ENCODE results near the gene AK3. TPM values are rescaled to one million over a fixed set of nuclear protein-coding genes. Genes with fewer than 3 reads are reported as not detected.
"Not testable (repeated sequence)": the region's sequence is repeated elsewhere in the genome, so short reads cannot be mapped to it uniquely, and the experiment has no call there.

AK3 gene
- total RNA-seq (2014; rRNA removed; shearing (Covaris generic)): 21.6 and 21.9 TPM in 2 replicates
- 32.8 and 48.9 TPM in 2 replicates for polyA plus RNA-seq (2014; cell fraction: nucleus; rRNA removed)

DNA sequence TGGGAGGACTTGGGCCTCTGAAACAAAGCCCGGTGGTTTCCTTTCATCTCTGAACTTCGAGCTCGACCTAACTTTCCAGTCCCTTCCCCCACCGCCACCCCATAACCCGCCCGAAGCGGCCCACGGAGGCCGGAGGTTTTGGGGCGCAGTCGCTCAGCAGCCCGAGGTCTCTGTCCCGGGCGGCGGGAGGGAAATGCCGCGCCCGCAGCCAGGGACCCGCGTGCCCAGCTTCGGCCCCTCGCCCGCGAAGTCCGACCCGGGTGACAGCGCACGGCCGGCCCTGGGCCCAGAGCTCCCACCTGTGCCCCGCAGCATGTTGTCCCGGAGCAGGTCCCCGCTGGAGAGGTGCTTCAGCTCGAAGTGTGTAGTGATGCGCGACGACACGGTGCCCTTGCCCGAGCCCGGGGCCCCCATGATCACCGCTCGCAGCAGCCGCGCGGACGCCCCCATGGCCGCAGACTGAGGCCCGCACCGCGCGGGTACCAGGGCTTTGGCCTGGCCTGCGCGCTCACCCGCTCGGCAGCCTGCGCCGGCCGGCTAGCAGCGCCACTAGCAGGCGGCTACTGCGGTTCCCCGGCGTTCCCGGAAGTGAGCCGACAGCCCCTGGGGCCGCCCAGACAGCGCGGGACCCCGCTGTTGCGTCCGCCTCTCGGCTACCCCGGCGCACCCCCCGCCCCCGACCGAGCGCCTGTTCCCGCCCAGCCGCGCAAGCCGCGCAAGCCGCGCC is at the start of gene AK3:
Gene AK3, minus strand, starts transcription at position 565 of the 727 bp plus-strand sequence. Its CDS starts 115 bp downstream, at position 450.
- peak; percentile 54 for DNase-seq (ENCODE audit: extremely low read depth, low read depth)

DNA sequence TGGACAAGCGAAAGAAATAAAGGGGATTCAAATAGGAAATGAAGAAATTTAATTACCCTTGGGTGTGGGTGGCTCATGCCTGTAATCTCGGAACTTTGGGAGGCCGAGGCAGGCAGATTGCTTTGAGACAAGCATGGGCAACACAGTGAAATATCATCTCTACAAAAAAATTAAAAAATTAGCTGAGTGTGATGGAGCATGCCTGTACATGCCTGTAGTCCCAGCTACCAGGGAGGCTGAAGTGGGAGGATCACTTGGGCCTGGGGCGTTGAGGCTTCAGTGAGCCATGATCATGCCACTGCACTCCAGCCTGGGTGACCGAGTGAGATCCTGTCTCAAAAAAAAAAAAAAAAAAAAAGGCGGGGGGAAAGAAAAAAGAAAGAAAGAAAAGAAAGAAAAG is 47.7 kb upstream of the AK3 start:
- no peak for DNase-seq (ENCODE audit: extremely low read depth, low read depth)

DNA sequence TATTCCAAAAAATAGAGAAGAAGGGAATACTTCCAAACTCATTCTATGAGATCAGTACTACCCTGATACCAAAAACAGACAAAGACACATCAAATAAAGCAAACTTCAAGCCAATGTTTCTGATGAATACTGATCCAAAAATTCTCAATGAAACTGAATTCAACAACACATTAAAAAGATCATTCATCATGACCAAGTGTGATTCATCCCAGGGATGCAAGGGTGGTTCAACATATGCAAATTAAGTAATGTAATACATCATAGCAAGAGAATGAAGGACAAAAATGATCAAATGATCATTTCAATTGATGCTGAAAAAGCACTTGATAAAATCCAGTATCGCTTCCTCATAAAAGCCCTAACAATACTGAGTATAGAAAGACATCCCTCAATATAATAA is 46.9 kb upstream of the AK3 start:
- no peak for DNase-seq (ENCODE audit: extremely low read depth, low read depth)

DNA sequence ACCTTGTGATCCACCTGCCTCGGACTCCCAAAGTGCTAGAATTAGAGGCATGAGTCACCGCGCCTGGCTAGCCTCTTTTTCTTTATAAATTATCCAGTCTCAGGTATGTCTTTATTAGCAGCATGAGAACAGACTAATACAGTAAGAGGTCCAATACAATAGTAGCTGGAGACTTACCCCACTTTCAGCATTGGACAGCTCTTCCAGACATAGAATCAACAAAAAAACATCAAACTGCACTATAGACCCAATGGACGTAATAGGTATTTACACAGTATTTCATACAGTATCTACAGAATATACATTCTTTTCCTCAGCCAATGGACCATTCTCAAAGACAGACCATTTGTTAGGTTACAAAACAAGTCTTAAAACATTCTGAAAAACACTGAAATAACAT is 45.6 kb upstream of the AK3 start:
- DNase-seq (ENCODE audit: extremely low read depth, low read depth): no peak

DNA sequence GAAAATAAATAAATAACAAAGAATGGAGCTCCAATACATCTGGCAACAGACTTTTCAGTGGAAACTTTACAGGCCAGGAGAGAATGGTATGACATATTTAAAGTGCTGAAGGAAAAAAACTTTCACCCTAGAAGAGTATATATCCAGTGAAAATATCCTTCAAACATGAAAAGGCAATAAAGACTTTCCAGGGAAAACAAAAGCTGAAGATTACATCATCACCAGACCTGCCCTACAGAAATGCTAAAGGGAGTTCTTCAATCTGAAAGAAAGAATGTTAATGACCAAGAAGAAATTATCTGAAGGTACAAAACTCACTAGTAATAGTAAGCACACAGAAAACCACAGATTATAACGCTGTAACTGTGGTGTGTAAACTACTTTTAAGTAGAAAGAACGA is 43.4 kb upstream of the AK3 start:
- no peak for DNase-seq (ENCODE audit: extremely low read depth, low read depth)

DNA sequence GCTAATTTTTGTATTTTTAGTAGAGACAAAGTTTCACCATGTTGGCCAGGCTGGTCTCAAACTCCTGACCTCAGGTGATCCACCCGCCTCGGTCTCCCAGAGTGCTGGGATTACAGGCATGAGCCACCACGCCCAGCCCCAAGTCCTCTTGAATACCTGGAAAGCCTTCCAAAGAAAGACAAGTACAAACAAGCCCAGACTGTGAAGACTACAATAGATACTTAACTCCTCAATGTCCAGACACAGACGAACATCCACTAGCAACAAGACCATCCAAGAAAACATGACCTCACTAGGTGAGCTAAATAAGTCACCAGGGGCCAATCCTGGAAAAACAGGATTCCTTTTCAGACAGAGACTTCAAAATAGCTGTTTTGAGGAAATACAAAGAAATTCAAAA is 42.2 kb upstream of the AK3 start:
- not testable (repeated sequence) for DNase-seq (ENCODE audit: extremely low read depth, low read depth)

DNA sequence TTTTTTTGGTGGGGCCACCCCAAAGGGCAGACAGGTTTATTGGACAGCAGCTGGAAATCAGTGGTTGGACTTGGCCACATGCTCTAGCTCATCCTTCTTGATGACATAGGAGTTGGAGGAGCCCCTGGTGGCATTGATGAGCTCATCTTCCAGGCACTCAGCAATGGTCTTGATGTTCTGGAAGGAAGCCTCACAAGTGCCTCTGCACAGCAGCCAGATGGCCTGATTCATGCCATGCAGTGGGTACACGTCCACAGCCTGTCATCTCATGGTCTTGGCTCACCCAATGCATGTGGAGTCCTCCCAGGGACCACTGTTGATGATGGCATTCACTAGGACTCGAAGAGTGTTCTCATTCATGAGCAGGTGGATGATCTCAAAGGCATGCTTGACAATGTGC is 40.4 kb upstream of the AK3 start:
- DNase-seq (ENCODE audit: extremely low read depth, low read depth): no peak

DNA sequence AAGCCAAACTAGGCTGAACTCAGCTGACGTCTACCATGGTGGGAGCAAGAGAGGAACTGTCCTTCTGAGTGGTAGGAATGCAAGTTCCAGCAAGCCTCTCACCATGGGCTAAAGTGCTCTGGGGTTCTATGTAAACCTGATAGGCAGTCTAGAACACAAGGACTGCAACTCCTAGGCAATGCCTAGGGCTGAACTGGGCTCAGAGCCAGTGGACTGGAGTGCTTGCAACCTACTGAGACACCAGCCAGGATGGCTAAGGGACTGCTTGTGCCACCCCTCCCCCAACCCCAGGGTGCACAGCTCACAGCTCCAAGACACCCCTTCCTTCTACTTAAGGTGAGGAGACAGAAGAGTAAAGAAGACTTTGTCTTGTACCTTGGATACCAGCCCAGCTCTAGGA is 39.6 kb upstream of the AK3 start:
- no peak for DNase-seq (ENCODE audit: extremely low read depth, low read depth)

DNA sequence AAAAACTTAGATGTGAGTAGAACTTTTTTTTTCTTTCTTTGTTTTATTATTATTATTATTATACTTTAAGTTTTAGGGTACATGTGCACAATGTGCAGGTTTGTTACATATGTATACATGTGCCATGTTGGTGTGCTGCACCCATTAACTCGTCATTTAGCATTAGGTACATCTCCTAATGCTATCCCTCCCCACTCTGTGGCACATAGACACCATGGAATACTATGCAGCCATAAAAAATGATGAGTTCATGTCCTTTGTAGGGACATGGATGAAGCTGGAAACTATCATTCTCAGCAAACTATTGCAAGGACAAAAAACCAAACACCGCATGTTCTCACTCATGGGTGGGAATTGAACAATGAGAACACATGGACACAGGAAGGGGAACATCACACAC is 34.0 kb upstream of the AK3 start:
- not testable (repeated sequence) for DNase-seq (ENCODE audit: extremely low read depth, low read depth)

DNA sequence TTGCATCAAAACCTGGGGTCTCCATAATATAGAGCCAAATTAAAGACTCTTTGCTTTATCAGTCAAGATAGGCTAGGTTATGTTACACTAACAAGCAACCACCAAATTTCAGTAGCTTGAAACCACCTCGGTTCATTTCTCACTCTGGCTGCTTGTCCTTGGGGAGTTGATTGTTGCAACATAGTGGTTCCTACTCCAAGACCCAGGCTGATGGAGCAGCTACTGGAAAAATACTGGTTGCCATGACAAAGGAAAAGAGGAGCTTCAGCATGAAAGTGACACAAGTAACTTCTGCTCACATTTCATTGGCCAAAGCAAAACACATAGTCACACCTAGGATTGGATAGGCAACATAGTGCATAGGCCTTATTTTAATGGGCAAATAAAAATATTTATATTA is 33.2 kb upstream of the AK3 start:
- DNase-seq (ENCODE audit: extremely low read depth, low read depth): no peak

DNA sequence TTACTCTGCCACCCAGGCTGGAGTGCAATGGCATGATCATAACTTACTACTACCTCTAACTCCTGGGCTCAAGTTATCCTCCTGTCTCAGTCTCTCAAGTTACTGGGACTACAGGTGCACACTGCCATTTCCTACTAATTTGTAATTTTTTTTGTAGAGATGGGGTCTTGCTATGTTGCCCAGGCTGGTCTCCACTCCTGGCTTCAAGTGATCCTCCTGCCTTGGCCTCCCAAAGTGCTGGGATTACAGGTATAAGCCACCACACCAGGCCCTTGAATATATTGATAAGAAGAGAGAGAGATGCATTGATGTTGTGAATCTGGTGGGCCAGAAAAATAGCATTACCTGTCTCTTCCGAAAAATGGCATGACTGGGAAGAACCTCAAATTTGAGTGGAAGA is 30.8 kb upstream of the AK3 start:
- DNase-seq (ENCODE audit: extremely low read depth, low read depth): no peak

DNA sequence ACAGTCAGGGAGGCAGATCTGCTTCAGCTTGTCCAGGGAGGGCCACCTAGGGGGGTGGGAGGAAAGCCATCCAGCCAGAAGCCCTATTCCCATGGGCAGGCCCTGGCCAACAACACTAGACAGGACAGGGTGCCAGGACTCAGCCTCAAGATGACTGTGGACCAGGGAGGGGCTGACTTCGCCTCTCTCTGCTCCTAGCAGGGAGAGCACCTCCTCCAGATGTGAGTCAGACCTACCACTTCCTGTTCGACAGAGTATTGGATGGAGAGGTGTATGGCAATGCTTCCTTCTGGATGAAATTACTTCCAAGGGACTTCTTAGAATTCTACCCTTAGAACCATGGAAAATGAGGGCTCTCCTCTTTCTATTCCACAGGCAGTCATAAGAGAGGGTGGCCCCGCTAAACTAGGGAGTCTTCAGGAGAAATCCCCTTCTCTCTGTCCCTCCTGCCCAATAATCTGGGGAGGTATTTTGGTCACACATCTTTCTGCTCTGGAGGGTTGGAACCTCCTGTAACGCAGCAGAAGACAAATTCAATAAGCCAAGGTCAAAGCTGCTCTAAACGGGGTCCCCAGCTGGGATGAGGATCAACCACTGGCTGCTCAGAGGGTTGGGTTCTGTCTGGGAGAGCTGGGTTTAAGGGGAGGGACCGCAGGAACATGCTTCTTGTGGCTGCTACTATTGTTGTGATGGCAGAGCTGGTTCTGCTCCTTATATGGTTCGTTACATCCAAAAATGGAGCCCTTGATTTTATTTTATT is 28.5 kb upstream of the AK3 start:
- DNase-seq (ENCODE audit: extremely low read depth, low read depth): no peak

DNA sequence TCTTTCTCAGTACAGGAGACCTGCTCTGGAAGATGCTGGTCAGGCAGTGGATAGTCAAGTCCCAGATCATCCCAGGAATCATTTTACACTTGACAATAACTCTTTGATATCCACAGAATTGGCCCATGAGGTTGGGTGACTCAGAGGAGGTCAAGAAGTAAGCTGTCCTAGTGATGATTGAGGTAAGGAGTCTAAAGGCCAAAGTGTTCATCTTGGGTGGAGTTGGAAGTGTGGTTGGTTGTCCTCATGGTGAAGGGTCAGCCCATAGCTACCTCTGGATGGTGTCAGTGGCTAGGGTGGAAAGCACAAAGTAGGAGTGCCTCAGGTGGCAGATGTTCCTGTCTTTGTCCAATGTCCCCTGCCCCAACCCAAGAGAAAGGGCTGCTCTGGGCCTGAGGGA is 27.7 kb upstream of the AK3 start:
- DNase-seq (ENCODE audit: extremely low read depth, low read depth): no peak

DNA sequence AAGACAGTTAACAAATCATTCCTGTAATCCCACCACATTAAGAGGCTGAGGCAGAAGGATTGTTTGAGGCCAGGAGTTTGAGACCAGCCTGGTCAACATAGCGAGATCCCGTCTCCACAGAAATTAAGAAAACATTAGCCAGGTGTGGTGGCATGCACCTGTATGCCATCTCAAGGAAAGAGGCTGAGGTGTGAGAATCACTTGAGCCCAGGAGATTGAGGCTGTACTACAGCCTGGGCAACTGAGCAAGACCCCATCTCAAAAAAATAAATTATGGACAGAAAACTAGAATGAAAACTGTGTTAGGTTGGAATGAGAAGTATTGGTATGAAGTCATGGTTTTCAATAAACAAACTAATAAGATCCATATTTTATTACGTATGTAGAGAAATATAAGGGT is 23.0 kb upstream of the AK3 start:
- no peak for DNase-seq (ENCODE audit: extremely low read depth, low read depth)

DNA sequence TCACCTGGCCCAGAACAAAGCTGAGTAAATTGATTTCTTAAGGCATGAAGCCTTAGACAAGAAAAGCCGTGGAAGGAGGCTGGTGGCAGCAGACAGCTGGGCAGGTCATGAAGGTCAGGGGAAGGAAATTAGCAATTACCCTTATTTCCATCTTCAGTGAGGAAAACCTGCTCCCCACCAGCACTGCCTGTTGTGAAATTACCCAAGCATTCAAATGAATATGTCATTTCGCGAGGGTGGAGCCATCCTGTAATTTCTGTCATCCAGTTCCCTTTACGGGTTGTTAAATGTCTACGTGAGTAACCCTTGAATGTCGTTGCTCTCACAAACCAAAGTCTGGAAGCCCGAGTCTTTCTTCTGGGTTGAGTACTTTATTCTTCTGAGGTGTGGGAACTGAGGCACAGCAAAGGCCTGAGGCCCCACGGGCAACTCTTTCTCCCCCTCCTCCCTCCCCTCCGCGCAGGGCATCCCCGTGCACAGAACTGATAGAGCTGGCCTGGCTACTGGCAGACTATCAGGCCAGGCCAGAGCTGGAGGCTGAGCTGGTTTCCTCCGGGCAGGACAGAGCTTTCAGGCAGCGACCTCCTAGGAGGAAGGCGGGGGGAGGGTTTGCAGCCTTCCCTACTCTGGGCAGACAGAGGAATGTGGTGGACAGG is 22.0 kb upstream of the AK3 start:
- DNase-seq (ENCODE audit: extremely low read depth, low read depth): no peak

DNA sequence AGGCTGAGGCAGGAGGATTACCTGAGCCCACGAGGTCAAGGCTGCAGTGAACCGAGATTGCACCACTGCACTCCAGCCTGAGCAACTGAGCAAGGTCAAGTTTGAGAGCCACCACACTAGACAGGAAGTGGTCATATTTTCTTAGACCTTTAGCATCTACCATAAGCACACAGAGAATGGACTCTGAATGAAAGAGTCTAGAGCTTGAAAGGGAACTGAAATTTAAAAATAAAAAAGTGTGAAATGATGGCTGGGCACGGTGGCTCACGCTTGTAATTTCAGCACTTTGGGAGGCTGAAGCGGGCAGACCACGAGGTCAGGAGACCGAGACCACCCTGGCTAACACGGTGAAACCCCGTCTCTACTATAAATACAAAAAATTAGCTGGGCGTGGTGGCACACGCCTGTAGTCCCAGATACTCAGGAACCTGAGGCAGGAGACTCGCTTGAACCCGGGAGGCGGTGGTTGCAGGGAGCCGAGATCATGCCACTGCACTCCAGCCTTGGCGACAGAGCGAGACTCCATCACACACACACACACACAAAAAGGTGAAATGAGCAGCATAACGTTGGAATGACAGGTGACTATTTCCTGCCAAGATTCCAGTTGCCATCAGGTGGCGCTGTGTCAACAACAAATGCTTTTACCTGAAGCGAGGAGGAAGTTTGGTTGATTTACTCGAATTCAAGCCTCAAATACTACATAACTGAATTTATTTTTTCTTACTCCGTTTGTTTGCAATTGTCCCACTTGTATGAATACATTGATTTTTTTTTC is 21.3 kb upstream of the AK3 start:
- DNase-seq (ENCODE audit: extremely low read depth, low read depth): peak; percentile 54

DNA sequence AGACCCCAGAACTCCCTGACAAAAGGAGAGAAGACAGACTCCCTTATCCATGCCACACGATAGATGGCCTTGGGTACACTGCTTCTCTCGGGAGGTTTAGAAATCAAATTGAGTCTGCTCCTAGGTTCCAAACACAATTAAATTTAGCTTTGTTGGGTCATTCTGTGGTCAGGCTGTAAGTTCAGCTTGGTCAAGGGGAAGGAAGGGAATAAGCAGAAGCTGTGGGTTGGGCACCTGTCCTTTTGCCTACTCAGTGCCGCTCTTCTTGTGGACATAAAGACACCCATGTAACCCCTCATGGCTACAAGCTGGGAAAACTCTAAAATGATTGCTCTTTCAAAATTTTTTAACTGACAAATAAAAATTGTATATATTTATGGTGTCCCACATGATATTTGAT is 19.1 kb upstream of the AK3 start:
- no peak for DNase-seq (ENCODE audit: extremely low read depth, low read depth)

DNA sequence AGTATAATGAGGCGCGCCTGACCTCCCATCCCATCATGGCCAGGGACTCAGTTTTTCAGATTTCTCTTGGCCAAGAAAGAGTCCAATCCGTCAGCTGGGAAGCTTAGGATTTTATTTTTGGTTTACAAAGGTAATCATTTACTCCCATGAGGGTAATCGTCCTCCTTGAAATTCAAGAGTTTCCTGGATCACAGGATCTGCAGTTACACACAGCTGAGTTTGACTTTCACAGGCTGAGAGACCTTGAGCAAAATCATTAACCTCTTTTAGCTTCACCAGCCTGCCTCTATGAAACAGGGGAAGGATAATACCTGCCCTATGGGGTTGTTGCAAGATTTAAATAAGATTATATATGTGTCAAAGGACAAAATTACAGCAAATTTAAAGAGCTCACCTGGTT is 15.4 kb upstream of the AK3 start:
- DNase-seq (ENCODE audit: extremely low read depth, low read depth): no peak

DNA sequence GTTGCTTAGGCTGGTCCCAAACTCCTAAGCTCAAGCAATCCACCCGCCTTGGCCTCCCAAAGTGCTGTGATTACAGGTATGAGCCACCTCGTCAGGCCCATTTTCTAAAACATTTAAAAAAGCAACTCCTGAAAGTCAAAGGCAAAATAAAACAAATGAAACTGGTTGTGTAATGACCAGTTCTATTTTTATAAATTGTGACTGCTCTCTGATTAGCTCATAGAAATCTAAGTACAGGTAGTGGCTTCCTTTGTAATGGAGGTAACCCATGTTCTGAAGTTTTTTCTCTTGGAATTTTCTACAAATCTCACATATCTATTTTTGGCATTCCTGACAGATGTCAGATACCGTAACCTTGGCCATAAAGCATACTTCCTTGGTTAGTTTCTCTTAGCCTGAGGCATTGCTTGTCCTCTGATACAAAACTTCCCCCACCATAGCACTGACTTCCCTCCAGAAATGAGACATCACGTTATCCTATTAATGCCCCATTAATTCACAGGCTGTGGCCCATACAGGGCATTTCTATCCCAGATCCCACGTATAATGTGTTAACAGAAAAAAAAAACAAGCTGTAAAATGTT is 14.1 kb upstream of the AK3 start:
- DNase-seq (ENCODE audit: extremely low read depth, low read depth): no peak

DNA sequence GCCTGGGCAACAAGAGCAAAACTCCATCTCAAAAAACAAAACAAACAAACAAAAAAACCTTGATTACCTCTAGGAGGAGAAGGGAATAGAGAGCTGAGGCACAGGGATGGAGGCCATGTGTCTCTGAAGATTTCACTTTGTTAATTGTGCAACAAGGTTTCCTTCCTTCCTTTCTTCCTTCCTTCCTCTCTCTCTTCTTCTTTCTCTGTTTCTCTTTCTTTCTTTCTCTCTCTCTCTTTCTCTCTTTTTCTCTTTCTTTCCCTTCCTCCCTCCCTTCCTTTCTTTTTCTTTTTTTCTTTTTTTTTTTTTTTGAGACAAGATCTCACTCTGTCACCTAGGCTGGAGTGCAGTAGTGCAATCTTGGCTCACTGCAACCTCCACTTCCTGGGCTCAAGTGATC is 13.5 kb upstream of the AK3 start:
- DNase-seq (ENCODE audit: extremely low read depth, low read depth): not testable (repeated sequence)
